Lower leg skin (tissue), 3 donors: Measurements from ENCODE around the gene SRCIN1.

Experiments used
- POLR2A ChIP-seq, 2 donors: fragments of 450-650 bp; IDR thresholded peaks; one replicate each; pipeline ENCODE4 v1.6.1; 2016 to 2017; ENCODE audit warnings: antibody characterized with exemption in 2 of 2, mild to moderate bottlenecking in 1 of 2, moderate library complexity in 1 of 2
- TF ChIP-seq, protein P1 (sequence below), 3 donors: fragments of 450-650 bp; IDR thresholded peaks; one replicate each; pipeline ENCODE4 v1.5.1; 2016; ENCODE audit warnings: antibody characterized with exemption in 3 of 3, mild to moderate bottlenecking in 3 of 3, moderate library complexity in 2 of 3

GRCh38 chr17:38574712-38575111 is 31.0 kb downstream of the SRCIN1 start:
- TF ChIP-seq POLR2A (IDR thresholded peaks at IDR 0.05) = no peak
- TF ChIP-seq, protein P1, sequence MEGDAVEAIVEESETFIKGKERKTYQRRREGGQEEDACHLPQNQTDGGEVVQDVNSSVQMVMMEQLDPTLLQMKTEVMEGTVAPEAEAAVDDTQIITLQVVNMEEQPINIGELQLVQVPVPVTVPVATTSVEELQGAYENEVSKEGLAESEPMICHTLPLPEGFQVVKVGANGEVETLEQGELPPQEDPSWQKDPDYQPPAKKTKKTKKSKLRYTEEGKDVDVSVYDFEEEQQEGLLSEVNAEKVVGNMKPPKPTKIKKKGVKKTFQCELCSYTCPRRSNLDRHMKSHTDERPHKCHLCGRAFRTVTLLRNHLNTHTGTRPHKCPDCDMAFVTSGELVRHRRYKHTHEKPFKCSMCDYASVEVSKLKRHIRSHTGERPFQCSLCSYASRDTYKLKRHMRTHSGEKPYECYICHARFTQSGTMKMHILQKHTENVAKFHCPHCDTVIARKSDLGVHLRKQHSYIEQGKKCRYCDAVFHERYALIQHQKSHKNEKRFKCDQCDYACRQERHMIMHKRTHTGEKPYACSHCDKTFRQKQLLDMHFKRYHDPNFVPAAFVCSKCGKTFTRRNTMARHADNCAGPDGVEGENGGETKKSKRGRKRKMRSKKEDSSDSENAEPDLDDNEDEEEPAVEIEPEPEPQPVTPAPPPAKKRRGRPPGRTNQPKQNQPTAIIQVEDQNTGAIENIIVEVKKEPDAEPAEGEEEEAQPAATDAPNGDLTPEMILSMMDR (IDR thresholded peaks at IDR 0.05) = no peak
